DMS53 treated with DMSO at 0.1 percent for 48 hours (cell line): ENCODE measurements around the gene ZFP36L1.

Source experiments
- DNase-seq: peaks from one replicate; lab custom pipeline; 2025; ENCODE audit not compliant: unreplicated experiment; lab: John Stamatoyannopoulos, UW

Gene ZFP36L1

DNA sequence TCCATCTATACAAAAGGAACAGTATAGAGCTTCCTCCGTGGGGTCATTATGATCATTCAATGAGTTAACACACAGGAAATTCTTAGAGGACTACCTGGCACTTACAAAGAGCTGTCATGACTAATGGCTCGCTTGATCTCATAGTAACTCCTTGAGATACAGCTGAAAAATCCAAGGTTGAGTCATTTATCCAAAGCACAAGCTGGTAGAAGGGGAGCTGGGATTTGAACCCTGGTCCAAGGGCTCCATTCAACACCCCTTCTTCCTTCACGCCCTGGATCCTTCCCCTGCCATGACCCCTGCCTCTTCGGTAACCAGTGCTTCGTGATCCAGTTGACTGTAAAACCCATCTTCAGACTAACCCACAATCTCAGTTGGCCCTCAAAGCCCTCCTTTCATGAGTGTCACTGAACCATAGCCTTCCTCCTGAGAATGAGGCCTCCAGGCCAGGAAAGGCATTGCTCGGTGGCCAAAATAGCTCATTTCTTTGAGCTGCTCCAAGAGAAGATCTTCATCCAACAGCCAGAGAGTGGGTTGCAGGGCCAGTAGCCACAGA, 7.8 kb downstream of the ZFP36L1 start:
- DNase-seq, result no peak

DNA sequence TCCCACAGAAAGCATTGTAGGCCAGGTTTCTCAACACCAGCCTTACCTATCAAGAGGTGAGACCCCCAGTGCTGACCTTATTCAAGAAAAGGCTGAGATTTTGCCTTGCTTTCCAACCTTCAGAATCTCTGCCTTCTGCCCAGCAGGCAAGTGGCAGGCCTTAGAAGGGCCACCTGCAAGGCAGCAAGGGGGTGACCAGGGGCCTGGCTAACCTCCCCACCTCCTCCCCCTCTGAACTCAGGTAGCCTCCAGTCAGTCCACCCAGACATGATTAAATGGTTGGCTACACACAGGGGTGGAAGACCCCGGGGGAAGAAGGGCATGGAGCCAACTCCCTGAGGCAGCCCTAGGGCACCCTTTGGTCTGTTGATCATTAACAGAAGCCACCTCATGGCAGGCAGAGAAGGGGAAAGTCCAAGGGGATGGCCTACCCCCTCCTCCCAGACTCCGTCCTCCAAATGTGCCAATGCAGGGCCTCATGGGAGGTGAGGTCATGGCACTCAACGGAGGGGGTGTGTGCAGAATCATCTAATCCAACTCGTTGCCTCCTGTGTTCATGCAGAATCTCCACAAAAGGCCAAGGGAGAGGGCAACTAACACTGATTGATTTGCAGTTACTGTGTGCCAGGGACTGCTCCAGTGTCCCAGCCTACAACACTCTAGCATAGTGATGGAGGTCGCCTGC, 8.5 kb downstream of the ZFP36L1 start:
- peak; percentile 85 for DNase-seq

DNA sequence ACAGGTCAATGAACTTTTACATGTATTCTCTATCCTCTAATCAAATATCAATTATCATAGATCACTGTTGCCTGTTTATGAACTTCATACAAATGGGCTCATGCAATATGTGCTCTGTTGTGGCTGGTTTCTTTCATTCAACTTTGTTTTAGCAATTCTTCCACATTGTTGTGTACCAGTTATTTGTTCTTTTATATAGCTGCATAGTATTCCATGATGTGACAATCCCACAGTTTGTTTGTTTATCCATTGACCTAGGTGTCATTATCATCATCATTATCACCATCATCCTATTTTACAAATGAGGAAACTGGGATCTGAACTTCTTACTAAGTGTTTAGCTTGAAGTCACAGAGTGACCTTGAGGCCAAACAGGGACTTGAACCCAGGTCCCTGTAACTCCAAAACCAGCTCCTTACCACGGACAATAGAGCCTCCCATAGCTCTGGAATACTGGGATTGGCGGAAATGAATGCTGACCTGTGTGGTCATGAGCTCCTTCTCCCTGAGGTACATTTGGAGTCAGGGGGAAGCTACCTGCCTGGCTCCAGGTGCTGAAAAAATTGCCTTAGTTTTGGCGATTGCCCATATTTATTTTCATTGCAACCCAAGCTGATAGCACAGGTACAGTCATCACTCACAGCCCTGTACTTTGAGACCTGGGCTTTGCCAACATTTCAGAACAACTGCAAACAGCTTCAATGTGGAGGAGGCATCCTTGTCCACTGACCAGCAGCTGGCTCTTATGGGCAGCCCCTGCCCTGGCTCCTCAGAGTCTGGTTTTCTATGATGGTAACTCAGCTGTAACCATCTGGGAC, 9.2 kb downstream of the ZFP36L1 start:
- peak; percentile 53 for DNase-seq

DNA sequence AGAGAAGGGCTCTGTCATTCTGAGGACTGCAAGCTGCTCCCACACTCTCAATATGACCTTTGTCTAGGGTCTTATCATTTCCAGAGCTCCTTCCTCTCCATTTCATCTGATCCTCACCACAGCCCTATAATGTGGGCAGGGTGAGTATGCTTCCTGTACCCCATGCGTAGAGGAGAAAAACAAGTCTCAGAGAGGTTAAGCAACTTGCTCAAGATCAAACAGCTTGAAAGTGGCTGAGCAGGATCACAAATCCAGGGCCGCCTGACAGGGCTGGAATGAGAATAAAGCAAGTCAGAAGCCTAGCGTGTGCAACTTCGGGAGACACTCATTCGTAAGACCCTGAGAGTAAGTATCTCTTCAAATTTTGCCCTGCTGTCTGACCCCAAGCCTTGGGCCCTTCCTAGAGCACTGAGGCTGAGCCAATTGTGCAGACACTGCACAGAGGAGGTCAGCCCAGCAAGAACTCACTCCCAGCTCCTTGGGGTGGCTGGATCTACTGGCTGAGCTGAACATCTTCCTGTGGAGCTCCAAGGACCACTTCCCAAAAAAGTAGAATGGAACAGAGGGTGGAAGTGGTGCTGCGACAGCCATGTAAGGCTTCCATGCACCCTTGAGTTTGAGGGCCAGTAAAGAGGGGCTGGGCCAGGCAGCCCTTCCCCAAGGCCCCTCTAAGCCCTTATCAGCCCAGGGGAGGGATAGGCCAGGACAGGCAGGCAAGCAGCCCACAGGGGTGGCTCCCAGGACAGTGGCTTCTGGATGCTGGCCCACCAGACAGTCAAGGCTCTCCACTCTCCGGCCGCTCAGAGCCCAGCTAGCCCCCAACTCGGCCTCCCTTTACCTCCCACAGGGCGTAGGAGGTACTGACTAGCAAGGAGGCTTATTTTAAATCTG, 10.5 kb downstream of the ZFP36L1 start:
- DNase-seq, result no peak

DNA sequence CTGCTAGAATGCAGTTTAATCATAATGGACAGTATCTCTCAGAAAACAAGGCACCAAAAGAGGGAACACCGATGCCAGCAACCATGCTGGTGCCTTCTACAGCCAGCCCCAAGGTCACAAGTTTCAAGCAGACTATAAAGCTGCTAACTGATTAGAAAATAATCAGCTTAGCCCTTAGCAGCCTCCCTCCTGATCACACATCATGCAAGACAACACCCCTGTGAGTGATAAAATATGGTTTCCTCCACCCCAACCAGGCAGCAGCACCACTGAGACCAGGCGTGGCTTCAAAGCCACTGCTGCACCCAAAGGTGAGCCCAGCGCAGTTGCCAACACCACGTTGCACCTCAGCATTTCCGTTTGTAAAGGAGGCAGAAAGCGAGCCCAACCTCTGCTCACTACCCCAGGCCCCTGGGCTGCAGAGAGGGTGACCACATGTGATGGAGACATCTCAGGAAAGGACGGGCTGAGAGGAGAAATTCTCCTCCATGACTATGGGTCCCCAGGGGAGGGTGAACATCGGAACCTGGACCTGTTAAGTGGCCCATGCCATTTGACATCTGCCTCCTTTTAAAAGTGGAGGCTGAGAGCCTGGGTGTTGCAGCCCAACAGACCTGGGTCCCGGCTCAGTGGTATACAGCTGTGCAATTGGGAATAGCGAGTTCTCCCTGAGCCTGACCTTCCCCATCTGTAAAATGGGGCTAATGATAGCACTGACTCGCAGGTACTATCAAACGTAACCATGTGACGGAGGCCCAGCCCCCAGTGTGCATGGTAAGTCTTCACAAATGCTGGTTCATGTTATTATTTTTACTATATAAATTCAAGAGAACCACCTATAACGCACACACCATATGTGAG, 11.5 kb downstream of the ZFP36L1 start:
- no peak for DNase-seq

DNA sequence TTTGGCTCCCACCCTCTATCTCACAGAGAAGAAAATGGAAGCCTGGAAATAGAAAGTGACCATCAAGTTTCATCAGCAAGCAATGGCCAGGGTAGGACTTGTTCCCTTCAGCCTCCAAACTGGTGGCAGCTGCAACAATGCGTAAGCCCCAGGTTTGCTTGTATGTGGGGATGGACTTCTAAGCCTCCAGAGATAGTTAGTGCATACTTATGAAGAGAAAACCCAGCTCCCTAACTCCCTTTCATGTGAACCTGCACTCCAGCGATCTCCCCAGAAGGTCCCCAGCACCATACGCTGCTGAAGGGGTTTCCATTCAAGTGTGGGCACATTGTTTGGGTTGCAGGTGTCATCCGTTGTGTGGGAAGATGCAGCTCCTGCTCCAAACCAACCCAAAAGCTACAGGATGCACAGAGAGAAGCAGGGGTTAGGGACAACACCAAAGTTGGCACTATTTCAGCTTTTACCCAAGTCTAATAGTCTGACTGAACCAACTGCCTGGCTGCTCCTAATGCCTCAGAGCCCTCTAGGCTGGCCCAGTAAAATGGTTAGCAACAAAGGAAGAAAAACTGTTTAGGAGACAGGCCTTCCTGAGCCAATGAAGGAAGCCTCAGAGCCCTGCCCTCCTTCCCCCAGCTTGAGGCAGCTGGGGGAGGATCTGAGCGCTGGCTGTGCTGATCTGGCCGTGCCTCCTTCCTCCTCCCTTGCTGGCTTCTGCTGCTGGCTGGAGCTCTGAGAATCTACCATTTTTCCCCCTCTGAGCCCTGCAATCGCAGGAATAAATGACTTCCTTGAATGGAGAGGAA, 12.3 kb downstream of the ZFP36L1 start:
- DNase-seq, result no peak

DNA sequence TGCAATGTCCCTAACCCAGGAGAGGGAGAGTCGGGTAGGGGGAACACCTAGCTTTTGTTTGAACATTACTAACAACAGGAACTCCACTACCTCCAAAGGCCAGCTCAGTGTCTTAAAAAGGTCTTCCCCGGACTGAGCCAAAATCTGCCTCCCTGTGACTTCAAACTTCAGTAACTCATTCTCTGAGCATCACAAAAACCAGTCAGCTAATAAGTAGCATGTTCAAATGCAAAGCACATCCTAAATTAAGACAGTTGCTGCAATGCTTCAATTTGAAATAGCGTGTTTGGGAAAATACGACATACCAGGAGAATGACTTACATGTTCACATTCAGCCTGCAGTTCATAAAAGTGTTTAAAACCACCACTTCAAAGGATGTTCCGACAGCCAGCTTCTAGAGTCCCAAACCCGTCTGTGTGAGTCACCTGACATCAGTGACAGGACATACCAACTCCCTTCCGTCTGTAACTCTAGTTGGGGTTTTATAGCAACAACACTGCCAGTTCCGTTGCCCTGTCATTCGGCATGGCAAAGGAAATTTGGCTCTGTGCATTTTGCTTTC, 13.0 kb downstream of the ZFP36L1 start:
- no peak for DNase-seq

DNA sequence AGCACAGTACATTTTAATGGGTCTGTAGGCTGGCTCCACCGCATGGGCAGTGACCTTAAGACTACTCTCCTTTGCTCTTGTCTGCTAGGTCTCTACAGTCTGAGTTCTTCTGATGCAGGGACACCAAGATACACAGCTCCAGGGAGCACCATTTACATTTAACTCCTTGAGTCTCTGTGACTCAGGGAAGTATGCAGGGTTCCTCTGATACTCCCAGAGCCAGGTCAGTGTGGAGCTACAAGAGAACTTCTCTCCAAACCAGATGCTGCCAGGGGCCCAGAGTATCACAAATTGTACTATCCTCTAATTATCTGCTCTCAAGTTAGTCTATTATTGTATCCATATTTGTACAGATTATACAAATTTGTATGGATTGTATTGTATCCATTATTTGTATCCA, 15.2 kb downstream of the ZFP36L1 start:
- DNase-seq, result no peak

DNA sequence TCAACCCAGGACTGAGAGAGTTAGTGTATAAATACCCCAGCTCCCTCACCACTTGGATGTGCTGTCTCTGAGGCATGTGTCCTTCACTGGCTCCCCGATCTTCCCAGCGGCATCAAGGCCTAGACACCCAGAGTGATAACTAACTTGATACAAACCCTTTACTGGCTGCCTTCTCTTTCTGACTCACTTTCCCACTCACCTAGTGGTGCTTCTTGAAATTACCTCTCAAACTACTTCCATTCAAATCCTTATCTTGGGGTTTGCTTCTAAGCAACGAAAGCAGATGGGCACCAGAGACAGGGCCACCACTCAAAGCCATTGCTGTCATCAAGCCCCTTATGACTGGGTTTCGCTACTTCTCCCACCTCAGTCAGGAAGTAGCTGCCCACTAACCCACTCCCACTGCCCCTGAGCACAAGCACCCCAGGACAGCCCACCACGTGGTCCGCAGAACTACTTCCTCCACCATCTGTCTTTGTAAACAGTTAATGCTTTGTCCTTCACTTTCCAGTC, 17.2 kb downstream of the ZFP36L1 start:
- DNase-seq, result no peak

DNA sequence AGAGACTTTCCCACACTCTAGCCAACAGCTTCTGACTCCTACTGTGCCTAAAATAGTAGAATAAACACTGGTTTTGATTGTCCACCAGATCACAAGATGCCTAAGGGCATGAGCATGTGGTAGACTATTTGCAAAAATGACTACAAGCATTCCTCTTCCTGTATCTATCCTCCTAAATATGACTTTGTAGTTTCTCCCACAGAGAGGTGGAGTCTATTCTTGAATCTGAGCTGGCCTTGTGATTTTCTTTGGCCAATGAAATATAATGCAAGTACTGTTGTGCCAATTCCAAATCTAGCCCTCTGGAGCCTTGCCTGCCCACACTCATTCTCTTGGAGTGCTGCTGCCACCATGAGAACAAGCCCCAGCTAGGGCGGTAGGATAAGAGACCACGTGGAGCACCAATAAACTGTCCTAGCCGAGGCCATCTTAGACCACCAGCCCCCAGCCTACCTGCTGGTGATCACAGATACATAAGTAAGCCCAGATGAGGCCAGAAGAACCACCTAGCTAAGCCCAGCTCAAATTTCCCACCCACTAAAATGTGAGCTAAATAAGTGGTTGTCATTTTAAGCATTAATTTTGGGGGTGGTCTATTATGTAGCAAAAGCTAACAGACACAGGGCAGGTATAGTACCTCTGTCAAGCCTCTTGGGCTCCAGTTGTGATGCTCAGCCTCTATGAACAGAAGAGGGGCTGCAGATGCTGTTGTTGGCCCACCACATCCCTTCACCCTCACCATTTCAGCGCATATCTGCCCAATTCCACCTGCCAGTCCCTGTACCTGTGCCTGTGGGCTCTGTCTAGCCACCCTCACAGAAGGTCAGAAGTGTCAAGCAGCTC, 17.9 kb downstream of the ZFP36L1 start:
- no peak for DNase-seq

DNA sequence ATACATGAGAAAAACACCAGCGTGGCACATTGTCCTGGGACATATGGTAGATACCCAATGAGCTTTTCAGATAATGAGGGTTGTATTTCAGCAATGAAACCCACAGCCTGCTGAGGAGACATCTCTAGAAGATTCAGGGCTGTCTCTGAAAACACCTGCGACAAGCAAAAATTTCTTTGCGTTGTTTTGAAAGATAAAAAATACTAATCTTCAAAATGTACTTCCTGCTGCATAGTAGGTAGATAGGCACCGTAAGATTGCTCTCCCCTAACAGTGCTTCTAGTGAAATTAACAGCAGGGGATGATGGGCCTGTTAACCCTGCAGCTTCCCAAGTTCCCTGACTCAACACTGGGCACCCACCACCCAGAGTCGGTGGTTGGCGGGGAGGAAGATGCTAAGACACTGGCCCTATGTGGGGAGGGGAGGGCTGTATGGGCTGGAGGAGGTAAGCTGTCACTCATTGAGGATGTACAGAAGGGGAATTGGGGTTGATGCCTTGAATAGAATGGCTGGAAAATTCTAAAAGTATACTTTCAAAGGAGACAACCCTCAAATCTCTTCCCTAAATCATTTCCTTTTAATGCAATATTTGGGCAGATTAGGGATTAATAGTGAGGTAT, 20.0 kb downstream of the ZFP36L1 start:
- no peak for DNase-seq

DNA sequence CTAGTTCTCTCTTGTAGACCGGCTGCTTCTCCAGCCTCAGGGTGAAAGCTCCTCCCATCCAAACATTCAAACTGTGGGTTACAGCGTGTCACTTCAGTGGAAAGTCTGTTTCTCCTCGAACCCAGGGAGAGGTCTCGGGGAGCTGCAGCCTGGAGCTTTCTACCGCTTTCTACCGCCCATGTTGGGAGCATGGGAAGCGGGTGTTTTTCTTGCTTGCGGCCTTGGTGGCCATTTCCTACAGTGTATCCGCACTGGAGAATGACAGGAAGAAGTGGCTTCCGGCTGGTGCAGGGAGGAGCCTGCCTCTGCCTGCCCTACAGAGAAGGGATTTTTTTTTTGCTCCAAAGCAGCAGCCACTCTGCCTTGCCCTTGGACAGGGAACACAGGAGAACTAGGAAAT, 21.2 kb downstream of the ZFP36L1 start:
- DNase-seq, result no peak

DNA sequence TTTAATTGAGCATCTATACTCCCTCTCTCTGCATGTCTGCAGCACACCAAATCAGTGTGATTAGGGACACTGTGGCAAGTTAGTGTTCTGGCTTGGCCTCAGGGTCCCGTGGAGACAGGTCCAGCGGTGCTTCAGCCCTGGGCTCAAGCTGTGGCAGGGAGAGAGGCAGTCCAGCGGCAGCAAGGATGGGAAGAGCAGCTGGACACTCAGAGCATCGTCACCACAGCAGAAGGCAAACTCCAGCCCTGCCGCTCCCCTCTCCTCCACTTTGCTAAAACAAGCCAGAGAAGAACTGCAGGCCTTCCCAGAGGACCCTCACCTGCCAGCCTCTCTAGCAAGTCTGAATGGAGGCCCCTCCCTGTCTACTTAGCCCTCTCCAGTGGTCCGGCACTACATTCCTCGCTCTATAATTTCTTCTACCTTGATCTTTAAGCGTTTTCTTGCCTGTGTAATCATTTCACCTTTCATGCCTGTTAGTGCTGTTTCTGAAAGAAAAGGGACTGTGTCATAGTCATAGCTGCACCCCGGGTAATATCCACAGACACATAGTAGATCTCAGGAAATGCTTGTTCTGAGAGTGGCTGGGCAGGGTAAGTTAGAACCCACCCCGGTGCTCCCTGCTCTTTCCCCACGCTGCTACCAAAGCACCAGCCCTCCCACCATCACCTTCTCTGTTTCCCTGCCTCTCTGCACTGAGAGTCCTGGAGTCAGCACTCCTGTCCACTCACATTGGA, 22.1 kb downstream of the ZFP36L1 start:
- no peak for DNase-seq

DNA sequence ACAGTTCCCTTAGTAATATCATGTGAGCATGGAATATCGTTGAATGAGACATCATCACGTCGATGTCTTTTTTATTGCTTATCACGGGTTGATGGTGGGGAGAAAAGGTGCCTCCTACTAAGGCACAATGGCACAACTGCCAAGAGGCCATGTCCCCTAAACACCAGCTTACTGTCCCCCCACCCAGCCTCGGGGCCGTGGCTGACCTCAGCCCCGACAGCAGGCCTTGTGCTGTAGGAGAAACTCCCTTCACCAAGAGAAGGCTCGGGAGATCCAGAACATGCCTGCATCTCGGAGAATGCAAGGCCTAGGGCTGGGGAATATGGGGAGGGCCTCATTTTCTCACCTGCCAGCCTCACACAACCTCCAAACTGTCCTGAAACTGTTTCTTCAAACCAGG, 22.8 kb downstream of the ZFP36L1 start:
- DNase-seq, result no peak

DNA sequence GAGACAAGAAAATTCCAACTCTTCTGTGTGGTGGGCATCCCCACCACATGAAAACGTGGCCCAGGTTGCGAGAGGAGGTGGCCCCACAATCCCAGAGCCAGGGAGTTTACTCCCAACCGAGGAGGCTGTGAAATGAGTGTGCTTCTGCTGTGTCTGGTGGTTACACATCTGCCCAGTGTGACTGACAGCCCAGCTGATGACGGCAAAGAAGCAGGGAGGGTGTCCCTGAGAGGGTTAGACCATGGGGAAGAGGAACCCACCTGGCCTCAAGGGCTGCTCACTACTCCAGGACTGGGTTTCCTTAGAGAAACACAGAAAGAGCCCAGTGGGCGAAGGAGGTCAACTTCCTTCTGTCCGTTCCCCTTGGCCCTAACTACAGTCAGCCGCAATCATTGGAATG, 24.6 kb downstream of the ZFP36L1 start:
- no peak for DNase-seq

DNA sequence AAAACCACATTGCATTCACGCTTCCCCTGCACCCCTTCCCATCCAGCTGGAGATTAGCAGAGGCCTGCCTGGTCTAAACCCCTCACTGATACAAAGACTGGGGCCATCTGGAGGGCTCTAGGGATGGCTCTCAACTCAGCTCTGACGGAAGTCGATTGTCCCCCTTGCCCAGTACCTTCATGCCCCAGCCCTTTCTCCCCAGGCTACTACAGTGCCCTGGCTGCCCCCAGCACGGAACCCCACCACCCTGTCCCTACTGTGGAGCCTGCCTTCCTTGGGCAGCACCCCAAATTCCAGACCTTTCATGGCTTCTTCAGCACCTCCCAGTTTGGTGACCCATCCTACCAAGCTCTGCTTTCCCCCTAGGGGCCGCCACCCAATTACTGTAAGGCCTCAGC, 25.6 kb downstream of the ZFP36L1 start:
- no peak for DNase-seq
